Fibroblast of skin of scalp (primary cell): ENCODE results near the gene LPA. TPM values are rescaled to one million over a fixed set of nuclear protein-coding genes. Genes with fewer than 3 reads are reported as not detected.
"Not testable (repeated sequence)": the region's sequence is repeated elsewhere in the genome, so short reads cannot be mapped to it uniquely, and the experiment has no call there.

Source experiments
- DNase-seq: peaks from one replicate; pipeline ENCODE4 v3.0.0-alpha.2; 2013
- polyA plus RNA-seq, 2 experiments: library from polyadenylated mRNA; unstranded; fragments of 120-200 nt; gene quantifications; one replicate each; pipeline ENCODE4 v1.2.1, GENCODE V29; 2013; ENCODE audit not compliant: insufficient read length in 2 of 2

LPA gene, protein sequence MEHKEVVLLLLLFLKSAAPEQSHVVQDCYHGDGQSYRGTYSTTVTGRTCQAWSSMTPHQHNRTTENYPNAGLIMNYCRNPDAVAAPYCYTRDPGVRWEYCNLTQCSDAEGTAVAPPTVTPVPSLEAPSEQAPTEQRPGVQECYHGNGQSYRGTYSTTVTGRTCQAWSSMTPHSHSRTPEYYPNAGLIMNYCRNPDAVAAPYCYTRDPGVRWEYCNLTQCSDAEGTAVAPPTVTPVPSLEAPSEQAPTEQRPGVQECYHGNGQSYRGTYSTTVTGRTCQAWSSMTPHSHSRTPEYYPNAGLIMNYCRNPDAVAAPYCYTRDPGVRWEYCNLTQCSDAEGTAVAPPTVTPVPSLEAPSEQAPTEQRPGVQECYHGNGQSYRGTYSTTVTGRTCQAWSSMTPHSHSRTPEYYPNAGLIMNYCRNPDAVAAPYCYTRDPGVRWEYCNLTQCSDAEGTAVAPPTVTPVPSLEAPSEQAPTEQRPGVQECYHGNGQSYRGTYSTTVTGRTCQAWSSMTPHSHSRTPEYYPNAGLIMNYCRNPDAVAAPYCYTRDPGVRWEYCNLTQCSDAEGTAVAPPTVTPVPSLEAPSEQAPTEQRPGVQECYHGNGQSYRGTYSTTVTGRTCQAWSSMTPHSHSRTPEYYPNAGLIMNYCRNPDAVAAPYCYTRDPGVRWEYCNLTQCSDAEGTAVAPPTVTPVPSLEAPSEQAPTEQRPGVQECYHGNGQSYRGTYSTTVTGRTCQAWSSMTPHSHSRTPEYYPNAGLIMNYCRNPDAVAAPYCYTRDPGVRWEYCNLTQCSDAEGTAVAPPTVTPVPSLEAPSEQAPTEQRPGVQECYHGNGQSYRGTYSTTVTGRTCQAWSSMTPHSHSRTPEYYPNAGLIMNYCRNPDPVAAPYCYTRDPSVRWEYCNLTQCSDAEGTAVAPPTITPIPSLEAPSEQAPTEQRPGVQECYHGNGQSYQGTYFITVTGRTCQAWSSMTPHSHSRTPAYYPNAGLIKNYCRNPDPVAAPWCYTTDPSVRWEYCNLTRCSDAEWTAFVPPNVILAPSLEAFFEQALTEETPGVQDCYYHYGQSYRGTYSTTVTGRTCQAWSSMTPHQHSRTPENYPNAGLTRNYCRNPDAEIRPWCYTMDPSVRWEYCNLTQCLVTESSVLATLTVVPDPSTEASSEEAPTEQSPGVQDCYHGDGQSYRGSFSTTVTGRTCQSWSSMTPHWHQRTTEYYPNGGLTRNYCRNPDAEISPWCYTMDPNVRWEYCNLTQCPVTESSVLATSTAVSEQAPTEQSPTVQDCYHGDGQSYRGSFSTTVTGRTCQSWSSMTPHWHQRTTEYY (N-terminal part only)
- polyA plus RNA-seq (2013, experiment 1 of 2; ENCODE audit: insufficient read length) = not detected
- polyA plus RNA-seq (2013, experiment 2 of 2; ENCODE audit: insufficient read length) = not detected

DNA sequence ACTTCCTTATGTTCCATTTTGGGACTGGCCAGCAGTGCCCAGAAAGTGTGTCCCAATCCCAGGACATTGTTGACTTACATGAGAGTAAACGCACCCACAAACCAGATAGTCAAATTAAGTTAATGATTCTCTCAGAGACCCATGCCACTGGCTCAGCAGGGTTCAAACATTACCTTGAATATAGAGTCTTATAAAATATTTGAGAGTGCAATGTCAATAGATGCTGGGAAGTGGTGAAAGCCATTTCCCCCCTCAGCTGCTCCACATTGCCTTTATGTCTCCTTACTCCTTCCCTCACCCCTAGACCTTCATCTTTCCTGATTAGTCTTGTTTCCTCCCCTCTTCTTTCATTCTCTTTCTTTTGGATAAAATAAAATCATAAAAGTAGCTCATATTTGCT, at the start of gene LPA:
Gene LPA (minus strand): TSS at position 78 of the 400 bp plus-strand sequence. CDS start 61 bp downstream, at position 17.
- DNase-seq = not testable (repeated sequence)

DNA sequence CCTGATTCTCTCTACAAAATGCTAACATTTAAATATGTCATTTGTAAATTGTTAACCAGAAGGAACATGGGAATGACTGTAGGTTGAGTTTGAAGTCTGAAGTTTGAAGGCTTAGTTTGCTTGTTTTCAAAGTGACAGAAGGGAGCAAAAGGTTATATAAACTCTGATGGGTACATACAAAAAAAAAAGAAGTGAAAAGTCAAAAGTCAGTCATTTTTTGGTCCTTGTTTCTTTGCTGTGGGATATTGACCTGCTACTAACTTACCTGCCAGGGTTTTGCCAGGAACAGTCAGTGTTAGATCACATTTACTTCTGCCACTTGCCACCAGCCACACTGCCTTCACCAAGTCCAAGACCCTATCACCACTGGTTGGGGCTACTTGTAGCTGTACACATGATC, 44.9 kb upstream of the LPA start:
- DNase-seq = not testable (repeated sequence)

DNA sequence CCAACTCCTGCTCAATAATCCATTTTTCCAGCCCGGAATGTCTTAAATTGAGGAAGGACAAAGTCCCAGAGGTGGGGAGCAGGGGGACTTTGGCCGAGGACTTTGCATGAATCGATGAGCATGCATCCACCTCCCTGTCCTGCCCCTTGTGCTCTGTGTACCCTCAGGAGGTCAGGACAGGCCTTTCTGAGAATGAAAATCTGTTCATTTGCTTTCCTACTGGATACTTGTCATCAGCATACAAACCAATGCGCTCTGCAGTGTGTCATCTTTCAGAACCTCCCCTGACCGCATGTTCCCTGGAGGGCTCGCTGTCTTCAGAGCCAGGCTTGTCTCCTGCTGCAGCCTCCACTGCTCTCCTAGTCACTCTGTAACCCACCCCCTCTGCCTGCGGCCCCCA, 40.6 kb upstream of the LPA start:
- not testable (repeated sequence) for DNase-seq

GRCh38 chr6:160701918-160702680, 38.0 kb upstream of the LPA start, which contains the start of gene PLG:
TSS of gene PLG (plus strand) at chr6:160702244. CDS start at chr6:160702305, 61 bp downstream.
- DNase-seq = not testable (repeated sequence)

GRCh38 chr6:160697826-160698225, 33.8 kb upstream of the LPA start:
- DNase-seq = no peak

- not testable (repeated sequence) for DNase-seq
Observed at GRCh38 chr6:160696884-160697283, 32.8 kb upstream of the LPA start.

DNA sequence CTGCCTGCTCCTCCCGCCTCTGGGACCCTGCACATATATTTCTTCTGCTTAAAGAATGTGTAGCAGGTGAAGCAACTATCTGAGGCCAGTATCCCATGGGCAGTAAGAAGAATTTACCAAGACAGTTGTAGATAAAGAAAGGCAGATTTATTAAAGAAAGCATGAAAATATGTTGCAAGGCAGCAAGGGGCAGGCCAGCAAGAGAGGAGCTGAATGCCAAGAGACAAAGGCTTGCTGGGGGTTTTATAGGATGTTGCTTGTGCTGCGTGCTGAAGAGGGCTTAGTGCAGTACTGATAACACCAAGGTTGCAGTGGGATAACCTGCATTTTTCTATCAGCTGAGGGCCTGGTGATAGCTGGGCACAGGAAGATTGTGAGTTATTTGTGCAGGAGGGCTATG, 31.5 kb upstream of the LPA start:
- DNase-seq = not testable (repeated sequence)

DNA sequence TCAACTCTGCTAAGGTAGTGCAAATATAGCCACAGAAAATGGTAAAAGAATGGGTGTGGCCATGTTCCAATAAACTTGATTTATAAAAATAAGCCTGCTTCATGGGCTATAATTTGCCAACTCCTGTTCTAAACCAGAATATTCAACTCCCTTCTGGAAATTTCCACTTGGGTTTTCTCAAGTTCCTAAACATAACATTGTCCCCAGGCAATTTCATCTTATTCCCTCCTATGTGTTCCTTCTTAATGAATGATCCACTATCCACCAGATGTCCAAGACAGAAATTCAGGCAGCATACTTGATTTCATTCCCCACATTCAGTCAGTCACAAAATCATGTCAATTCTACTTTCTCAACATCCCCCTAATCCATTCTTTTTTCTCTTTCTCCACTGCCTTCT, 30.9 kb upstream of the LPA start:
- DNase-seq = peak; percentile 29

GRCh38 chr6:160692369-160692959, 28.4 kb upstream of the LPA start:
- no peak for DNase-seq

DNA sequence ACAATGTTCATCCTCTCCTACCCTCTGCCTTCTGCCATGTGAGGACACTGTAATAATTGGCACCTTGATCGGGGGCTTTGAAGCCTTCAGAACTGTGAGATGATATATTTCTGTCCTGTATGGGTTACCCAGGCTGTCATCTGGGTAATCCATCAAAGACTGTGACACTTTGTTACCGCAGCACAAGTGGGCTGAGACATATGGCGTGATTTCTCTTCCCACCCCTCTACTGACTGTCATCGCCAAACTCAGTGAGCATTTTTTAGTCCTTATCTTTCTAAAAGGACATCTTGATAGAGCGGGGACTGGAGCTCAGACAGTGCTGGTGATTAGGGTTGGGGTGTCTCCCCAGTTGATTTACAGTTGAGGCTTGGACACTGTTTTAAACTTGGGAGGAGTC, 27.5 kb upstream of the LPA start:
- DNase-seq = no peak

DNA sequence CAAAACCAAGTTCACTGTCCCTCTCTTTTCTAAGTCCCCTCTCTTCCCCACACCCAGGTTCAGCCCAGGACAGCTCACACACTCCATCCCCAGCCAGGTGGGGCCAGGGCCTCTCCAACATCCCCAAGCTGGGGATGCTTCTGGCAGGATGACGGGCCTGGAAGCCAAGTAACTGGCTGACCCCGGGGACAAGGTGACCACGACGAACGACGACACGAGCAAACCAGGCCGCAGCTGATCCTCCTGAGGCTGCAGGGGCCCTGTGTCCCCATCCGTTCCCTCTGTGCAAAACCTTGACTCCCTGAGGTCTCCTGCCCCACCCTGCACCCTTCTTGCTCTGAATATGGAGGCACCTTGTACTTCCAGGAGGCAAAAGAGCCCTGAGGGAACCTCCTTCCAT, 26.4 kb upstream of the LPA start:
- no peak for DNase-seq

DNA sequence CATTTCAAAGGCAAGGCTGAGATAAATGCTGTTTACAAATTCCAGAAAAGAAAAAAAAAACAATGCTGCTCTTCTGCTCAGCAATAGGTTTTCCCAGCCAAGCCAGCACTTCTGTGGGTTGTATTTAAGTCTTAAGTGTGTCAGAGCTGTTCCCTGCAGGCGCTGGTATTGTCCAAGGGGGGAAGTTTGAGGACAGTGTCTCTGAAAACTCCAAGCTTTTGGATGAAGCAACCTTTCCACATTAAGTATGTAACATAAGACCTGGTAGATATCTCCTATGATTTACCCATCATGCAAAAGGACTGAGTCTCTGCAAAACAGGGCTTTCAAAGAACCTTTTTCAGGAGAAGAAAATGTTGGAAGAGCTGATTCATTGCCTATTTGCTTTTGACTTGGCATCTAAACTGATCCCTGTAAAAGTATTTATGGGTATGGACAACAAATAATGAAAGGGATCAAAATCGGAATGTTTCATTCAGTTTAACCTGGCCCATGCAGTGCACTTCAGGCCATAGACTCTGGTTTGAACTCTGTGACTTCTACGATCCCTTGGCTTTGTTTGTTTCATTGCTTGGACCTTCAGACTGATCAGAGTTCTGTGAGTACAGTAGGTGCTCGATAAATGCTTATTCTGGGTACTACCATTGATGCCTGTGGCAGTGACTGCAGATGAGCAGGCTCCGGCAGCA, 21.8 kb upstream of the LPA start:
- no peak for DNase-seq

DNA sequence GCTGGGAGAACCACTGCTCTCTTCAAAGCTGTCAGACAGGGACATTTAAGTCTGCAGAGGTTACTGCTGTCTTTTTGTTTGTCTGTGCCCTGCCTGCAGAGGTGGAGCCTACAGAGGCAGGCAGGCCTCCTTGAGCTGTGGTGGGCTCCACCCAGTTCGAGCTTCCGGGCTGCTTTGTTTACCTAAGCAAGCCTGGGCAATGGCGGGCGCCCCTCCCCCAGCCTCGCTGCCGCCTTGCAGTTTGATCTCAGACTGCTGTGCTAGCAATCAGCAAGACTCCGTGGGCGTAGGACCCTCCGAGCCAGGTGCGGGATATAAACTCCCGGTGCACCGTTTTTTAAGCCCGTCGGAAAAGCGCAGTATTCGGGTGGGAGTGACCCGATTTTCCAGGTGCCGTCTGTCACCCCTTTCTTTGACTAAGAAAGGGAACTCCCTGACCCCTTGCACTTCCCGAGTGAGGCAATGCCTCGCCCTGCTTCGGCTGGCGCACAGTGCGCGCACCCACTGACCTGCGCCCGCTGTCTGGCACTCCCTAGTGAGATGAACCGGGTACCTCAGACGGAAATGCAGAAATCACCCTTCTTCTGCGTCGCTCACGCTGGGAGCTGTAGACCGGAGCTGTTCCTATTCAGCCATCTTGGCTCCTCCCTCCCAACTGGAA, 21.2 kb upstream of the LPA start:
- not testable (repeated sequence) for DNase-seq

DNA sequence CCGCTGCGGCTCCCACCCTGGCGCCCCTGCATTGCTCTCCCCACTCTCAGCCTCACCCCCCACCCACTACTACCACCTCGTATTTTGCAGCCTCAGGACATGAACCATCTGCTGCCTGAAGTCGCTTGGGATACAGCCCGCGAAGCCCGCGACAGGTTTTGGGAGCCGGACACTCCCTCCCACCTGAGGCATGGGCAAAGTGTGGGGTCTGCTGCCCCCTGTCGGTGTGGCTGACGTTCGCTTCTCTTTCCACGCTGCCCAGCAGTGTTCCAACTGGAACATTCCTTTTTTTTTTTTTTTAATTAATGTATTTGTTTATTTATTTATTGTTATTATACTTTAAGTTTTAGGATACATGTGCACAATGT, 15.3 kb upstream of the LPA start:
- DNase-seq = no peak

- no peak for DNase-seq
Observed at GRCh38 chr6:160678744-160679401, 14.8 kb upstream of the LPA start.

- no peak for DNase-seq
Observed at GRCh38 chr6:160678230-160678629, 14.2 kb upstream of the LPA start.

DNA sequence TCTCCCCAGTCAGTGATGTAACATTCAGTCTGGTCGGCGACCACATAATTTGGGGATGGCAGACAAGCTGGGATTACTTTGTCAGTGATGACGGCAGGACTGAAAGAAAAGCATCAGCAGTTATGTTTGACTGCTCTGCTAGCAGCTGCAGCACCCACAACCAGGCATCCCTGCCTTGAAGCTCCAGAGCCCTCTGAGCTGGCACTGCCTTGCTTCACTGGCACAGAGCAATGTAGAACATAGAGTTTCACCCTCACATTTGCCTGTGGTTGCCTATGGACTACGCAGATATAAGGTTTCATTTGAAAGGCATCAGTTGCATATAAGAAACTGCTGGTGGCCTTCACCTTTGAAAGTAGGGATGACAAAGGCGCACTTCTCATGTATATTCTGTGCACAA, 12.3 kb upstream of the LPA start:
- DNase-seq = not testable (repeated sequence)

DNA sequence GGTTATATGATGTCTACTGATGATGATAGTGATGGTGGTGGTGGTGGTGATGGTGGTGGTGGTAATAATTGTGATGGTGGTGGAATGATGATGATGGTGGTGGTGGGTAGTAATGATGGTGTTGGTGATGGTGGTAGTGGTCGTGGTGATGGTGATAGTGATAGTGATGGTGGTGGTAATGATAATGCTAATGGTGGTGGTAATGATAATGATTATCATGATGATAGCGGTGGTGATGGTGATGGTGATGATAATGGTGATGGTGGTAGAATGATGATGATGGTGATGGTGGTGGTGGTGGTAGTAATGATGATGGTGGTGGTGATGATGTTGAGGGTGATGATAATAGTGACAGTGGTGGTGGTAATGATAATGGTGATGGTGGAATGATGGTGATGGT, 4.5 kb upstream of the LPA start:
- DNase-seq = no peak
